WTC11 (cell line): ENCODE results near the gene TNNI3K. TPM values are rescaled to one million over a fixed set of nuclear protein-coding genes. Genes with fewer than 3 reads are reported as not detected.

Source experiments
- ATAC-seq: fragments of 200-7000 bp; cut with Tn5 transposase; 2 replicates; pipeline ENCODE4 v1.10.0; 2021; ENCODE audit warnings: mild to moderate bottlenecking, moderate library complexity
- CTCF ChIA-PET: fragments of 300-600 bp; sonication (Branson Sonifier 250); formaldehyde crosslinking; loops from one replicate; lab custom pipeline; 2021; ENCODE audit warnings: antibody characterized with exemption; lab: Charles Lee
- POLR2A ChIA-PET: fragments of 350-600 bp; sonication (Branson Sonifier 250); formaldehyde crosslinking; loops from one replicate; lab custom pipeline; 2021; ENCODE audit warnings: antibody characterized with exemption; lab: Charles Lee
- DNase-seq: peaks from one replicate; pipeline ENCODE4 v3.0.0; 2021; ENCODE audit warnings: low spot score
- H3K27ac Mint-ChIP-seq: 2 replicates; pipeline ENCODE4 v1.8.0; 2021; ENCODE audit warnings: mixed read lengths
- H3K27me3 Mint-ChIP-seq: 2 replicates; pipeline ENCODE4 v1.8.0; 2021; ENCODE audit warnings: low read depth, mild to moderate bottlenecking, moderate library complexity, mixed read lengths
- H3K36me3 Mint-ChIP-seq: 2 replicates; pipeline ENCODE4 v1.8.0; 2021; ENCODE audit warnings: mixed read lengths
- H3K4me1 Mint-ChIP-seq: 2 replicates; pipeline ENCODE4 v1.8.0; 2022; ENCODE audit warnings: mixed read lengths
- H3K4me3 Mint-ChIP-seq: 2 replicates; pipeline ENCODE4 v1.8.0; 2021; ENCODE audit warnings: mild to moderate bottlenecking, moderate library complexity, mixed read lengths
- H3K9me3 Mint-ChIP-seq: 2 replicates; pipeline ENCODE4 v1.8.0; 2021; ENCODE audit warnings: mixed read lengths
- AFF4 ChIP-seq: sonication (generic); formaldehyde crosslinking; IDR thresholded peaks from 2 replicates; pipeline ENCODE4 v1.8.1; 2023; ENCODE audit warnings: mild to moderate bottlenecking, missing genetic modification reagents, borderline replicate concordance
- ELF4 ChIP-seq: sonication (generic); formaldehyde crosslinking; IDR thresholded peaks from 2 replicates; pipeline ENCODE4 v1.8.1; 2022; ENCODE audit warnings: low read depth, mild to moderate bottlenecking, moderate library complexity, missing genetic modification reagents
- FOXJ3 ChIP-seq: sonication (generic); formaldehyde crosslinking; IDR thresholded peaks from 2 replicates; pipeline ENCODE4 v1.9.0; 2021; ENCODE audit warnings: missing genetic modification reagents, mild to moderate bottlenecking, borderline replicate concordance
- JAZF1 ChIP-seq: fragments of 250-450 bp; sonication (Bioruptor Pico); IDR thresholded peaks from 2 replicates; pipeline ENCODE4 v1.9.0; 2021; ENCODE audit warnings: moderate library complexity, mild to moderate bottlenecking, inconsistent platforms
- NFYB ChIP-seq: sonication (generic); formaldehyde crosslinking; conservative IDR thresholded peaks from 2 replicates; pipeline ENCODE4 v1.8.0; 2022; ENCODE audit warnings: low read depth, missing genetic modification reagents
- NR2C2 ChIP-seq: sonication (generic); formaldehyde crosslinking; IDR thresholded peaks from 2 replicates; pipeline ENCODE4 v1.8.0; 2022; ENCODE audit warnings: mild to moderate bottlenecking, missing genetic modification reagents
- NR3C1 ChIP-seq: sonication (generic); formaldehyde crosslinking; conservative IDR thresholded peaks from 2 replicates; pipeline ENCODE4 v1.8.1; 2023; ENCODE audit warnings: low read depth, mild to moderate bottlenecking, missing genetic modification reagents
- PRDM15 ChIP-seq: sonication (generic); formaldehyde crosslinking; IDR thresholded peaks from 2 replicates; pipeline ENCODE4 v1.8.0; 2022; ENCODE audit warnings: missing genetic modification reagents
- PRRX2 ChIP-seq: fragments of 250-450 bp; sonication (Bioruptor Pico); IDR thresholded peaks from 2 replicates; pipeline ENCODE4 v1.8.0; 2021; ENCODE audit warnings: mild to moderate bottlenecking
- TCF7 ChIP-seq: sonication (generic); formaldehyde crosslinking; IDR thresholded peaks from 2 replicates; pipeline ENCODE4 v1.8.0; 2022; ENCODE audit warnings: mild to moderate bottlenecking, low read depth, missing genetic modification reagents, moderate library complexity
- TEAD1 ChIP-seq: sonication (generic); formaldehyde crosslinking; IDR thresholded peaks from 2 replicates; pipeline ENCODE4 v1.8.0; 2022; ENCODE audit warnings: mild to moderate bottlenecking, missing genetic modification reagents
- ZBTB21 ChIP-seq: sonication (generic); formaldehyde crosslinking; IDR thresholded peaks from 2 replicates; pipeline ENCODE4 v1.8.1; 2023; ENCODE audit warnings: mild to moderate bottlenecking, missing genetic modification reagents, borderline replicate concordance
- ZNF396 ChIP-seq: fragments of 250-450 bp; sonication (Bioruptor Pico); IDR thresholded peaks from 2 replicates; pipeline ENCODE4 v1.8.0; 2021; ENCODE audit warnings: mild to moderate bottlenecking, moderate library complexity, borderline replicate concordance
- ZNF423 ChIP-seq: fragments of 250-450 bp; sonication (Bioruptor Pico); IDR thresholded peaks from 2 replicates; pipeline ENCODE4 v2.1.2; 2022; ENCODE audit warnings: mild to moderate bottlenecking, moderate library complexity
- ZNF512 ChIP-seq: sonication (generic); formaldehyde crosslinking; IDR thresholded peaks from 2 replicates; pipeline ENCODE4 v1.8.1; 2022; ENCODE audit warnings: missing genetic modification reagents, borderline replicate concordance
- ZNF671 ChIP-seq: fragments of 250-450 bp; sonication (Bioruptor Pico); IDR thresholded peaks from 2 replicates; pipeline ENCODE4 v1.8.0; 2021; ENCODE audit warnings: mild to moderate bottlenecking
- total RNA-seq: library from RNA; stranded (reverse); gene quantifications from 3 replicates; pipeline ENCODE4 v1.2.3, GENCODE V29; 2021
- TF ChIP-seq, protein P1 (sequence below): sonication (generic); formaldehyde crosslinking; IDR thresholded peaks from 2 replicates; pipeline ENCODE4 v1.8.0; 2023; ENCODE audit warnings: mild to moderate bottlenecking, missing genetic modification reagents
- TF ChIP-seq, protein P2 (sequence below): sonication (generic); formaldehyde crosslinking; IDR thresholded peaks from 2 replicates; pipeline ENCODE4 v1.8.0; 2022; ENCODE audit warnings: mild to moderate bottlenecking, missing genetic modification reagents

Gene TNNI3K
- total RNA-seq, 1 experiment from 2014 or later, result 0.07 TPM

DNA sequence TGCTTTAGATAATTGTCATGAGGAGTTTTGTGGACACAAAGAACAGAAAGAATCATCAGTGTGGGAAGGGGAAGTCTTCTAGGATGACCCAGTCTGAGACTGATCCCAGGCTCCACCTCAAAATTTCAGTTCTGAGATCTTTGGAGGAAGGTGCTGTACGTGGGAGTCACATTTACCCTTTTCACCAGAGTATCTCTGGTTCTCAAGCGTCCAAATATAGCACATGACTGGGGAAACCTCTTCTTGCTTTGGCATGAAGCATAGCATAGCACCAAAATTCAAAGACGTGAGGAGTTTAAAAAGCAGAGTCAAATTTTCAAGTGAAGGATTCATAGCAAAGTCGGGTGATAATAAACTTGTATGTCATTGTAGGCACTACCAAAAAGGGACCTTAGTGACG lies 180.7 kb downstream of the TNNI3K start (continued):
- TF ChIP-seq AFF4 (CRISPR knock-in tag), result no peak
- TF ChIP-seq, all 79 proteins: peak for 0

GRCh38 chr1:74419611-74420010 lies 184.4 kb downstream of the TNNI3K start:
- DNase-seq (no peak), ATAC-seq (no peak)
- no peaks in the 10 kb centered on the region for H3K9me3 Mint-ChIP-seq
- H3K27ac Mint-ChIP-seq, result no peak overlapping the region
- CTCF ChIA-PET, result no interaction called here
- no peaks in the 10 kb centered on the region for H3K4me1 Mint-ChIP-seq
- POLR2A ChIA-PET, result no interaction called here
- no peaks in the 10 kb centered on the region for H3K27me3 Mint-ChIP-seq
- no peak overlapping the region for H3K4me3 Mint-ChIP-seq
- no peaks in the 10 kb centered on the region for H3K36me3 Mint-ChIP-seq
- TF ChIP-seq TCF7, result no peak
- no peak for TF ChIP-seq ZNF423 (CRISPR knock-in tag)
- TF ChIP-seq, protein P1, sequence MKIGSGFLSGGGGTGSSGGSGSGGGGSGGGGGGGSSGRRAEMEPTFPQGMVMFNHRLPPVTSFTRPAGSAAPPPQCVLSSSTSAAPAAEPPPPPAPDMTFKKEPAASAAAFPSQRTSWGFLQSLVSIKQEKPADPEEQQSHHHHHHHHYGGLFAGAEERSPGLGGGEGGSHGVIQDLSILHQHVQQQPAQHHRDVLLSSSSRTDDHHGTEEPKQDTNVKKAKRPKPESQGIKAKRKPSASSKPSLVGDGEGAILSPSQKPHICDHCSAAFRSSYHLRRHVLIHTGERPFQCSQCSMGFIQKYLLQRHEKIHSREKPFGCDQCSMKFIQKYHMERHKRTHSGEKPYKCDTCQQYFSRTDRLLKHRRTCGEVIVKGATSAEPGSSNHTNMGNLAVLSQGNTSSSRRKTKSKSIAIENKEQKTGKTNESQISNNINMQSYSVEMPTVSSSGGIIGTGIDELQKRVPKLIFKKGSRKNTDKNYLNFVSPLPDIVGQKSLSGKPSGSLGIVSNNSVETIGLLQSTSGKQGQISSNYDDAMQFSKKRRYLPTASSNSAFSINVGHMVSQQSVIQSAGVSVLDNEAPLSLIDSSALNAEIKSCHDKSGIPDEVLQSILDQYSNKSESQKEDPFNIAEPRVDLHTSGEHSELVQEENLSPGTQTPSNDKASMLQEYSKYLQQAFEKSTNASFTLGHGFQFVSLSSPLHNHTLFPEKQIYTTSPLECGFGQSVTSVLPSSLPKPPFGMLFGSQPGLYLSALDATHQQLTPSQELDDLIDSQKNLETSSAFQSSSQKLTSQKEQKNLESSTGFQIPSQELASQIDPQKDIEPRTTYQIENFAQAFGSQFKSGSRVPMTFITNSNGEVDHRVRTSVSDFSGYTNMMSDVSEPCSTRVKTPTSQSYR (CRISPR knock-in tag), result no peak
- TF ChIP-seq JAZF1 (CRISPR knock-in tag), result no peak
- TF ChIP-seq NR3C1 (CRISPR knock-in tag), result no peak
- no peak for TF ChIP-seq FOXJ3 (CRISPR knock-in tag)
- TF ChIP-seq PRRX2 (CRISPR knock-in tag), result no peak
- no peak for TF ChIP-seq ZBTB21 (CRISPR knock-in tag)
- no peak for TF ChIP-seq ZNF671 (CRISPR knock-in tag)
- no peak for TF ChIP-seq NR2C2 (CRISPR knock-in tag)
- TF ChIP-seq ZNF396 (CRISPR knock-in tag), result no peak

GRCh38 chr1:74420467-74420866 lies 185.3 kb downstream of the TNNI3K start:
- CTCF ChIA-PET, result no interaction called here
- Mint-ChIP-seq H3K4me3 (no peak overlapping the region), H3K27me3 (no peaks in the 10 kb centered on the region), H3K36me3 (no peaks in the 10 kb centered on the region), H3K27ac (no peak overlapping the region), H3K9me3 (no peaks in the 10 kb centered on the region)
- ATAC-seq (no peak), DNase-seq (no peak)
- POLR2A ChIA-PET, result no interaction called here
- TF ChIP-seq NFYB (CRISPR knock-in tag) (no peak), PRDM15 (CRISPR knock-in tag) (no peak), TEAD1 (CRISPR knock-in tag) (no peak), ZNF512 (CRISPR knock-in tag) (no peak), ELF4 (CRISPR knock-in tag) (no peak), ZBTB21 (CRISPR knock-in tag) (no peak)
- TF ChIP-seq, protein P2, sequence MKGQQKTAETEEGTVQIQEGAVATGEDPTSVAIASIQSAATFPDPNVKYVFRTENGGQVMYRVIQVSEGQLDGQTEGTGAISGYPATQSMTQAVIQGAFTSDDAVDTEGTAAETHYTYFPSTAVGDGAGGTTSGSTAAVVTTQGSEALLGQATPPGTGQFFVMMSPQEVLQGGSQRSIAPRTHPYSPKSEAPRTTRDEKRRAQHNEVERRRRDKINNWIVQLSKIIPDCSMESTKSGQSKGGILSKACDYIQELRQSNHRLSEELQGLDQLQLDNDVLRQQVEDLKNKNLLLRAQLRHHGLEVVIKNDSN (CRISPR knock-in tag), result no peak
- TF ChIP-seq, all 79 proteins: peak for 0
- no peaks in the 10 kb centered on the region for H3K4me1 Mint-ChIP-seq
